ENCODE data around the gene B3GAT3.
"Not testable (repeated sequence)": the region's sequence is repeated elsewhere in the genome, so short reads cannot be mapped to it uniquely, and the experiment has no call there.

DNA sequence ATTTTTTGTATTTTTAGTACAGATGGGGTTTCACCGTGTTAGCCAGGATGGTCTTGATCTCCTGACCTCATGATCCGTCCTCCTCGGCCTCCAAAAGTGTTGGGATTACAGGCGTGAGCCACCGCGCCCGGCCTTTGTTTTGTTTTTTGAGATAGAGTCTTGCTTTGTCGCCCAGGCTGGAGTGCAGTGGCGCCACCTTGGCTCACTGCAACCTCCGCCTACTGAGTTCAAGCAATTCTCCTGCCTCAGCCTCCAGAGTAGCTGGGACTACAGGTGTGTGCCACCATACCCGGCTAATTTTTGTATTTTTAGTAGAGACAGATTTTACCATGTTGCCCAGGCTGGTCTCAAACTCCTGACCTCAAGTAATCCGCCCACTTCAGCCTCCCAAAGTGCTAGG lies 28.5 kb upstream of the B3GAT3 start:
- TF ChIP-seq CTCF (IDR thresholded peaks at IDR 0.05); POLR2AphosphoS5 (IDR thresholded peaks at IDR 0.05); EP300 (IDR thresholded peaks at IDR 0.05; ENCODE audit: low read depth): not testable (repeated sequence)
